Measurements from ENCODE around the gene NRXN3. TPM values are rescaled to one million over a fixed set of nuclear protein-coding genes. Genes with fewer than 3 reads are reported as not detected.

Gene NRXN3
- total and polyA plus RNA-seq, 4 donors = 0.07 to 1.2 (median 0.23) TPM

GRCh38 chr14:79712302-79712950 is 1542.3 kb downstream of the NRXN3 start (continued):
- TF ChIP-seq, protein P1, sequence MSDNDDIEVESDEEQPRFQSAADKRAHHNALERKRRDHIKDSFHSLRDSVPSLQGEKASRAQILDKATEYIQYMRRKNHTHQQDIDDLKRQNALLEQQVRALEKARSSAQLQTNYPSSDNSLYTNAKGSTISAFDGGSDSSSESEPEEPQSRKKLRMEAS (IDR thresholded peaks at IDR 0.05) = no peak
- TF ChIP-seq YY1 (IDR thresholded peaks at IDR 0.05) (no peak), GABPA (IDR thresholded peaks at IDR 0.05 in 1 of 2, conservative IDR thresholded peaks at IDR 0.05 in 1 of 2) (no peak), RAD21 (IDR thresholded peaks at IDR 0.05) (no peak)
- TF ChIP-seq, protein P2, sequence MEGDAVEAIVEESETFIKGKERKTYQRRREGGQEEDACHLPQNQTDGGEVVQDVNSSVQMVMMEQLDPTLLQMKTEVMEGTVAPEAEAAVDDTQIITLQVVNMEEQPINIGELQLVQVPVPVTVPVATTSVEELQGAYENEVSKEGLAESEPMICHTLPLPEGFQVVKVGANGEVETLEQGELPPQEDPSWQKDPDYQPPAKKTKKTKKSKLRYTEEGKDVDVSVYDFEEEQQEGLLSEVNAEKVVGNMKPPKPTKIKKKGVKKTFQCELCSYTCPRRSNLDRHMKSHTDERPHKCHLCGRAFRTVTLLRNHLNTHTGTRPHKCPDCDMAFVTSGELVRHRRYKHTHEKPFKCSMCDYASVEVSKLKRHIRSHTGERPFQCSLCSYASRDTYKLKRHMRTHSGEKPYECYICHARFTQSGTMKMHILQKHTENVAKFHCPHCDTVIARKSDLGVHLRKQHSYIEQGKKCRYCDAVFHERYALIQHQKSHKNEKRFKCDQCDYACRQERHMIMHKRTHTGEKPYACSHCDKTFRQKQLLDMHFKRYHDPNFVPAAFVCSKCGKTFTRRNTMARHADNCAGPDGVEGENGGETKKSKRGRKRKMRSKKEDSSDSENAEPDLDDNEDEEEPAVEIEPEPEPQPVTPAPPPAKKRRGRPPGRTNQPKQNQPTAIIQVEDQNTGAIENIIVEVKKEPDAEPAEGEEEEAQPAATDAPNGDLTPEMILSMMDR (IDR thresholded peaks at IDR 0.05; ENCODE audit: low read depth, low read length, missing input control) = no peak

DNA sequence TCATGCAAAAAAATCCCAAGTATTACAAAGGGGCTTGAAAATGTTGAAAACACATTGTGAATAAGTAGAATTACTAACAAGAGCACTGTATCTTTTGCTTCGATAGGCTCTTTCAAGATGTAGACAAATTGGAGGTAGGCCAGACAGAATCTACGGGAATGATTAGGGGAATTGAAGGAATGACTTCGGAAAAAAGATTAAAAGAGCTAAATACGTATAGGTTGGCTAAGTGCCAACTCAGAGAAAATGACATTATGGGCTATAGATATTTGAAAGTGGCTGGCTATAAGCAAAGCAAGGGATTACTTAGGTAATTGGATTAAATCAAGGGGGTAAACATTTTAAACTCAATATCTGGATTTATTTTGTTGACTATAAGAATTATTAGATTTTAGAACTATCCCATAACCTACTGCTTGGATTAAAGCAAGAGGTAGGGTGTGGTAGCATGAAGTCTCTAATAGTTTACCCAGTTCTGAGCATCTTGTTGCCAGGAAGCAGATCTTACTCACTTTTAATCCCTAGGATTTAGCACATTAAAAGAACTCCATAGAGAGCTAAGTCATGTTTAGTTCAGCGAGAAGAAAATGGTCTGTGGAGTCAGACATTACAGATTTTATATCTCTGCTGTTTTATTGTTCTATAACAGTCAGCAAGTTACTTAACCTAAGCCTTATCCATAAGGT is 1551.4 kb downstream of the NRXN3 start:
- Histone ChIP-seq H3K9me3 (ENCODE audit: control insufficient read depth in 4 of 4, low read length in 3 of 4) (no peaks in the 10 kb centered on the region), H3K27me3 (ENCODE audit: control insufficient read depth in 4 of 4, insufficient read depth in 4 of 4, low read length in 3 of 4) (no peaks in the 10 kb centered on the region), H3K36me3 (ENCODE audit: control insufficient read depth in 4 of 4, insufficient read depth in 3 of 4, low read depth in 1 of 4, low read length in 3 of 4) (no peaks in the 10 kb centered on the region), H3K27ac (ENCODE audit: low read depth in 1 of 2, low read length in 2 of 2) (no peak overlapping the region), H3K9ac (ENCODE audit: low read depth in 1 of 2, low read length in 2 of 2) (no peak overlapping the region), H3K4me1 (ENCODE audit: control insufficient read depth in 4 of 4, insufficient read depth in 4 of 4, low read length in 3 of 4) (no peaks in the 10 kb centered on the region), H3K4me3 (ENCODE audit: low read depth in 1 of 3, low read length in 3 of 3) (no peak overlapping the region)
- 77% methylated on average over 5 of the region's 5 CpGs for WGBS
- DNase-seq (ENCODE audit: low spot score) = no peak
- TF ChIP-seq RXRA (IDR thresholded peaks at IDR 0.05) = no peak
- TF ChIP-seq TAF1 (conservative IDR thresholded peaks at IDR 0.05) = no peak
- TF ChIP-seq FOXA1 (IDR thresholded peaks at IDR 0.05) = no peak
- no peak for TF ChIP-seq REST (IDR thresholded peaks at IDR 0.05)
- TF ChIP-seq GABPA (IDR thresholded peaks at IDR 0.05 in 1 of 2, conservative IDR thresholded peaks at IDR 0.05 in 1 of 2) = no peak
- no peak for TF ChIP-seq NR2F2 (IDR thresholded peaks at IDR 0.05)

GRCh38 chr14:79724934-79725717 is 1555.0 kb downstream of the NRXN3 start:
- no peak overlapping the region for H3K4me3 ChIP-seq (ENCODE audit: low read depth in 1 of 3, low read length in 3 of 3)
- no peak for DNase-seq (ENCODE audit: low spot score)
- 72% methylated on average over 7 of the region's 7 CpGs for WGBS
- H3K4me1 ChIP-seq (ENCODE audit: control insufficient read depth in 4 of 4, insufficient read depth in 4 of 4, low read length in 3 of 4) = no peaks in the 10 kb centered on the region
- no peak overlapping the region for H3K9ac ChIP-seq (ENCODE audit: low read depth in 1 of 2, low read length in 2 of 2)
- no peak overlapping the region for H3K27ac ChIP-seq (ENCODE audit: low read depth in 1 of 2, low read length in 2 of 2)
- H3K9me3 ChIP-seq (ENCODE audit: control insufficient read depth in 4 of 4, low read length in 3 of 4) = no peaks in the 10 kb centered on the region
- H3K36me3 ChIP-seq (ENCODE audit: control insufficient read depth in 4 of 4, insufficient read depth in 3 of 4, low read depth in 1 of 4, low read length in 3 of 4) = no peaks in the 10 kb centered on the region
- no peaks in the 10 kb centered on the region for H3K27me3 ChIP-seq (ENCODE audit: control insufficient read depth in 4 of 4, insufficient read depth in 4 of 4, low read length in 3 of 4)
- TF ChIP-seq, protein P2 (IDR thresholded peaks at IDR 0.05; ENCODE audit: low read depth, low read length, missing input control) = no peak
- TF ChIP-seq SP1 (IDR thresholded peaks at IDR 0.05) (no peak), JUND (IDR thresholded peaks at IDR 0.05) (no peak), GABPA (IDR thresholded peaks at IDR 0.05 in 1 of 2, conservative IDR thresholded peaks at IDR 0.05 in 1 of 2) (no peak), HNF4G (IDR thresholded peaks at IDR 0.05) (no peak), FOXA1 (IDR thresholded peaks at IDR 0.05) (no peak), RAD21 (IDR thresholded peaks at IDR 0.05) (no peak), FOXA2 (IDR thresholded peaks at IDR 0.05) (no peak), TAF1 (conservative IDR thresholded peaks at IDR 0.05) (no peak), HNF4A (conservative IDR thresholded peaks at IDR 0.05) (no peak), RXRA (IDR thresholded peaks at IDR 0.05) (no peak), EGR1 (IDR thresholded peaks at IDR 0.05; ENCODE audit: low read depth in 2 of 2) (no peak), NR2F2 (IDR thresholded peaks at IDR 0.05) (no peak)
- TF ChIP-seq, protein P3, sequence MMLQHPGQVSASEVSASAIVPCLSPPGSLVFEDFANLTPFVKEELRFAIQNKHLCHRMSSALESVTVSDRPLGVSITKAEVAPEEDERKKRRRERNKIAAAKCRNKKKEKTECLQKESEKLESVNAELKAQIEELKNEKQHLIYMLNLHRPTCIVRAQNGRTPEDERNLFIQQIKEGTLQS (IDR thresholded peaks at IDR 0.05) = no peak
- TF ChIP-seq, protein P1 (IDR thresholded peaks at IDR 0.05) = no peak
